ENCODE measurements around the gene RFT1.

The RFT1 gene

GRCh38 chr3:53073553-53074365 lies 56.5 kb downstream of the RFT1 start:
- Histone ChIP-seq H3K9me3 (ENCODE audit: control insufficient read depth in 5 of 5, low read length in 5 of 5) (no peaks in the 10 kb centered on the region), H3K4me1 (ENCODE audit: control insufficient read depth in 5 of 5, insufficient read depth in 5 of 5, low read length in 5 of 5) (peaks cover 3 to 22% (median 19%) of the 10 kb centered on the region in 5 donors), H3K4me3 (ENCODE audit: low read depth in 1 of 5, low read length in 5 of 5) (peak overlapping the region; percentile 69 to 94 (median 88)), H3K36me3 (ENCODE audit: control insufficient read depth in 5 of 5, insufficient read depth in 5 of 5, low read length in 5 of 5) (peaks cover 0 to 10% (median 0%) of the 10 kb centered on the region in 5 donors), H3K9ac (ENCODE audit: low read length in 5 of 5) (peak overlapping the region in 4 of 5 donors; percentile 81 to 95 (median 90)), H3K27ac (ENCODE audit: low read depth, low read length) (no peak overlapping the region), H3K27me3 (ENCODE audit: control insufficient read depth in 5 of 5, insufficient read depth in 4 of 5, low read length in 5 of 5) (peaks cover 0 to 2% (median 0%) of the 10 kb centered on the region in 5 donors)

GRCh38 chr3:53072653-53073552 lies 57.3 kb downstream of the RFT1 start:
- Histone ChIP-seq H3K27ac (ENCODE audit: low read depth, low read length) (peak overlapping the region; percentile 30), H3K9me3 (ENCODE audit: control insufficient read depth in 5 of 5, low read length in 5 of 5) (no peaks in the 10 kb centered on the region), H3K36me3 (ENCODE audit: control insufficient read depth in 5 of 5, insufficient read depth in 5 of 5, low read length in 5 of 5) (peaks cover 0 to 10% (median 0%) of the 10 kb centered on the region in 5 donors), H3K9ac (ENCODE audit: low read length in 5 of 5) (peak overlapping the region; percentile 81 to 95 (median 89)), H3K4me1 (ENCODE audit: control insufficient read depth in 5 of 5, insufficient read depth in 5 of 5, low read length in 5 of 5) (peaks cover 3 to 22% (median 19%) of the 10 kb centered on the region in 5 donors), H3K27me3 (ENCODE audit: control insufficient read depth in 5 of 5, insufficient read depth in 4 of 5, low read length in 5 of 5) (peaks cover 0 to 4% (median 0%) of the 10 kb centered on the region in 5 donors), H3K4me3 (ENCODE audit: low read depth in 1 of 5, low read length in 5 of 5) (peak overlapping the region; percentile 73 to 94 (median 88))

GRCh38 chr3:53071882-53072431 lies 58.3 kb downstream of the RFT1 start:
- Histone ChIP-seq H3K4me3 (ENCODE audit: low read depth in 1 of 5, low read length in 5 of 5) (peak overlapping the region in 2 of 5 donors; percentile 73 to 92), H3K36me3 (ENCODE audit: control insufficient read depth in 5 of 5, insufficient read depth in 5 of 5, low read length in 5 of 5) (peaks cover 0 to 3% (median 0%) of the 10 kb centered on the region in 5 donors), H3K27me3 (ENCODE audit: control insufficient read depth in 5 of 5, insufficient read depth in 4 of 5, low read length in 5 of 5) (peaks cover 0 to 4% (median 0%) of the 10 kb centered on the region in 5 donors), H3K9ac (ENCODE audit: low read length in 5 of 5) (peak overlapping the region in 2 of 5 donors; percentile 92 to 95), H3K9me3 (ENCODE audit: control insufficient read depth in 5 of 5, low read length in 5 of 5) (no peaks in the 10 kb centered on the region), H3K4me1 (ENCODE audit: control insufficient read depth in 5 of 5, insufficient read depth in 5 of 5, low read length in 5 of 5) (peaks cover 3 to 22% (median 19%) of the 10 kb centered on the region in 5 donors), H3K27ac (ENCODE audit: low read depth, low read length) (no peak overlapping the region)

GRCh38 chr3:53069422-53070068 lies 60.7 kb downstream of the RFT1 start:
- Histone ChIP-seq H3K4me1 (ENCODE audit: control insufficient read depth in 5 of 5, insufficient read depth in 5 of 5, low read length in 5 of 5) (peaks cover 3 to 22% (median 19%) of the 10 kb centered on the region in 5 donors), H3K36me3 (ENCODE audit: control insufficient read depth in 5 of 5, insufficient read depth in 5 of 5, low read length in 5 of 5) (no peaks in the 10 kb centered on the region), H3K27ac (ENCODE audit: low read depth, low read length) (no peak overlapping the region), H3K9me3 (ENCODE audit: control insufficient read depth in 5 of 5, low read length in 5 of 5) (no peaks in the 10 kb centered on the region), H3K27me3 (ENCODE audit: control insufficient read depth in 5 of 5, insufficient read depth in 4 of 5, low read length in 5 of 5) (peaks cover 0 to 6% (median 0%) of the 10 kb centered on the region in 5 donors), H3K4me3 (ENCODE audit: low read depth in 1 of 5, low read length in 5 of 5) (no peak overlapping the region), H3K9ac (ENCODE audit: low read length in 5 of 5) (no peak overlapping the region)

GRCh38 chr3:53068176-53068575 lies 62.1 kb downstream of the RFT1 start:
- H3K27ac ChIP-seq (ENCODE audit: low read depth, low read length), result no peak overlapping the region
- no peaks in the 10 kb centered on the region for H3K36me3 ChIP-seq (ENCODE audit: control insufficient read depth in 5 of 5, insufficient read depth in 5 of 5, low read length in 5 of 5)
- peaks cover 0 to 6% (median 0%) of the 10 kb centered on the region in 5 donors for H3K27me3 ChIP-seq (ENCODE audit: control insufficient read depth in 5 of 5, insufficient read depth in 4 of 5, low read length in 5 of 5)
- no peak overlapping the region for H3K9ac ChIP-seq (ENCODE audit: low read length in 5 of 5)
- peaks cover 3 to 14% (median 12%) of the 10 kb centered on the region in 5 donors for H3K4me1 ChIP-seq (ENCODE audit: control insufficient read depth in 5 of 5, insufficient read depth in 5 of 5, low read length in 5 of 5)
- H3K4me3 ChIP-seq (ENCODE audit: low read depth in 1 of 5, low read length in 5 of 5), result no peak overlapping the region
- H3K9me3 ChIP-seq (ENCODE audit: control insufficient read depth in 5 of 5, low read length in 5 of 5), result no peaks in the 10 kb centered on the region

GRCh38 chr3:53067567-53067966 lies 62.7 kb downstream of the RFT1 start:
- Histone ChIP-seq H3K27me3 (ENCODE audit: control insufficient read depth in 5 of 5, insufficient read depth in 4 of 5, low read length in 5 of 5) (peaks cover 0 to 6% (median 0%) of the 10 kb centered on the region in 5 donors), H3K9ac (ENCODE audit: low read length in 5 of 5) (no peak overlapping the region), H3K4me1 (ENCODE audit: control insufficient read depth in 5 of 5, insufficient read depth in 5 of 5, low read length in 5 of 5) (peaks cover 3 to 7% (median 6%) of the 10 kb centered on the region in 5 donors), H3K4me3 (ENCODE audit: low read depth in 1 of 5, low read length in 5 of 5) (no peak overlapping the region), H3K27ac (ENCODE audit: low read depth, low read length) (no peak overlapping the region), H3K9me3 (ENCODE audit: control insufficient read depth in 5 of 5, low read length in 5 of 5) (no peaks in the 10 kb centered on the region), H3K36me3 (ENCODE audit: control insufficient read depth in 5 of 5, insufficient read depth in 5 of 5, low read length in 5 of 5) (no peaks in the 10 kb centered on the region)

GRCh38 chr3:53065841-53066480 lies 64.3 kb downstream of the RFT1 start:
- no peak overlapping the region for H3K27ac ChIP-seq (ENCODE audit: low read depth, low read length)
- H3K4me3 ChIP-seq (ENCODE audit: low read depth in 1 of 5, low read length in 5 of 5), result no peak overlapping the region
- no peak overlapping the region for H3K9ac ChIP-seq (ENCODE audit: low read length in 5 of 5)
- peaks cover 0 to 6% (median 2%) of the 10 kb centered on the region in 5 donors for H3K27me3 ChIP-seq (ENCODE audit: control insufficient read depth in 5 of 5, insufficient read depth in 4 of 5, low read length in 5 of 5)
- no peaks in the 10 kb centered on the region for H3K36me3 ChIP-seq (ENCODE audit: control insufficient read depth in 5 of 5, insufficient read depth in 5 of 5, low read length in 5 of 5)
- H3K4me1 ChIP-seq (ENCODE audit: control insufficient read depth in 5 of 5, insufficient read depth in 5 of 5, low read length in 5 of 5), result no peaks in the 10 kb centered on the region
- H3K9me3 ChIP-seq (ENCODE audit: control insufficient read depth in 5 of 5, low read length in 5 of 5), result no peaks in the 10 kb centered on the region

- H3K9ac ChIP-seq (ENCODE audit: low read length in 5 of 5), result no peak overlapping the region
- no peaks in the 10 kb centered on the region for H3K4me1 ChIP-seq (ENCODE audit: control insufficient read depth in 5 of 5, insufficient read depth in 5 of 5, low read length in 5 of 5)
- no peak overlapping the region for H3K27ac ChIP-seq (ENCODE audit: low read depth, low read length)
- no peaks in the 10 kb centered on the region for H3K9me3 ChIP-seq (ENCODE audit: control insufficient read depth in 5 of 5, low read length in 5 of 5)
- no peak overlapping the region for H3K4me3 ChIP-seq (ENCODE audit: low read depth in 1 of 5, low read length in 5 of 5)
- H3K27me3 ChIP-seq (ENCODE audit: control insufficient read depth in 5 of 5, insufficient read depth in 4 of 5, low read length in 5 of 5), result peaks cover 0 to 2% (median 0%) of the 10 kb centered on the region in 5 donors
- H3K36me3 ChIP-seq (ENCODE audit: control insufficient read depth in 5 of 5, insufficient read depth in 5 of 5, low read length in 5 of 5), result no peaks in the 10 kb centered on the region
Observed at GRCh38 chr3:53062905-53063304, 67.3 kb downstream of the RFT1 start.

GRCh38 chr3:53056442-53056841 lies 73.8 kb downstream of the RFT1 start:
- no peak overlapping the region for H3K27ac ChIP-seq (ENCODE audit: low read depth, low read length)
- H3K36me3 ChIP-seq (ENCODE audit: control insufficient read depth in 5 of 5, insufficient read depth in 5 of 5, low read length in 5 of 5), result no peaks in the 10 kb centered on the region
- H3K4me1 ChIP-seq (ENCODE audit: control insufficient read depth in 5 of 5, insufficient read depth in 5 of 5, low read length in 5 of 5), result no peaks in the 10 kb centered on the region
- H3K27me3 ChIP-seq (ENCODE audit: control insufficient read depth in 5 of 5, insufficient read depth in 4 of 5, low read length in 5 of 5), result peaks cover 0 to 2% (median 0%) of the 10 kb centered on the region in 5 donors
- no peaks in the 10 kb centered on the region for H3K9me3 ChIP-seq (ENCODE audit: control insufficient read depth in 5 of 5, low read length in 5 of 5)
- H3K4me3 ChIP-seq (ENCODE audit: low read depth in 1 of 5, low read length in 5 of 5), result no peak overlapping the region
- H3K9ac ChIP-seq (ENCODE audit: low read length in 5 of 5), result no peak overlapping the region
